WTC11 (cell line): ENCODE data around the gene TMEM167A. TPM values are rescaled to one million over a fixed set of nuclear protein-coding genes. Genes with fewer than 3 reads are reported as not detected.

ENCODE experiments used
- ATAC-seq: fragments of 200-7000 bp; cut with Tn5 transposase; 2 replicates; pipeline ENCODE4 v1.10.0; 2021; ENCODE audit warnings: mild to moderate bottlenecking, moderate library complexity
- CTCF ChIA-PET: fragments of 300-600 bp; sonication (Branson Sonifier 250); formaldehyde crosslinking; loops from one replicate; lab custom pipeline; 2021; ENCODE audit warnings: antibody characterized with exemption; lab: Charles Lee
- POLR2A ChIA-PET: fragments of 350-600 bp; sonication (Branson Sonifier 250); formaldehyde crosslinking; loops from one replicate; lab custom pipeline; 2021; ENCODE audit warnings: antibody characterized with exemption; lab: Charles Lee
- DNase-seq: peaks from one replicate; pipeline ENCODE4 v3.0.0; 2021; ENCODE audit warnings: low spot score
- H3K27ac Mint-ChIP-seq: 2 replicates; pipeline ENCODE4 v1.8.0; 2021; ENCODE audit warnings: mixed read lengths
- H3K27me3 Mint-ChIP-seq: 2 replicates; pipeline ENCODE4 v1.8.0; 2021; ENCODE audit warnings: low read depth, mild to moderate bottlenecking, moderate library complexity, mixed read lengths
- H3K36me3 Mint-ChIP-seq: 2 replicates; pipeline ENCODE4 v1.8.0; 2021; ENCODE audit warnings: mixed read lengths
- H3K4me1 Mint-ChIP-seq: 2 replicates; pipeline ENCODE4 v1.8.0; 2022; ENCODE audit warnings: mixed read lengths
- H3K4me3 Mint-ChIP-seq: 2 replicates; pipeline ENCODE4 v1.8.0; 2021; ENCODE audit warnings: mild to moderate bottlenecking, moderate library complexity, mixed read lengths
- H3K9me3 Mint-ChIP-seq: 2 replicates; pipeline ENCODE4 v1.8.0; 2021; ENCODE audit warnings: mixed read lengths
- CREM ChIP-seq: sonication (generic); formaldehyde crosslinking; IDR thresholded peaks from 2 replicates; pipeline ENCODE4 v1.8.1; 2022; ENCODE audit warnings: mild to moderate bottlenecking, missing genetic modification reagents, moderate library complexity
- GABPB1 ChIP-seq: sonication (generic); formaldehyde crosslinking; IDR thresholded peaks from 2 replicates; pipeline ENCODE4 v1.8.1; 2023; ENCODE audit warnings: mild to moderate bottlenecking, missing genetic modification reagents
- JUN ChIP-seq: sonication (generic); formaldehyde crosslinking; IDR thresholded peaks from 2 replicates; pipeline ENCODE4 v1.8.0; 2023; ENCODE audit warnings: mild to moderate bottlenecking, missing genetic modification reagents
- KAT7 ChIP-seq: sonication (generic); formaldehyde crosslinking; IDR thresholded peaks from 2 replicates; pipeline ENCODE4 v1.8.1; 2023; ENCODE audit warnings: missing genetic modification reagents, mild to moderate bottlenecking, borderline replicate concordance
- OVOL2 ChIP-seq: fragments of 250-450 bp; sonication (Bioruptor Pico); IDR thresholded peaks from 2 replicates; pipeline ENCODE4 v1.9.0; 2021; ENCODE audit warnings: mild to moderate bottlenecking, borderline replicate concordance
- total RNA-seq: library from RNA; stranded (reverse); gene quantifications from 3 replicates; pipeline ENCODE4 v1.2.3, GENCODE V29; 2021
- TF ChIP-seq, protein P1 (sequence below): sonication (generic); formaldehyde crosslinking; IDR thresholded peaks from 2 replicates; pipeline ENCODE4 v1.8.1; 2023; ENCODE audit warnings: mild to moderate bottlenecking, missing genetic modification reagents, moderate library complexity
- TF ChIP-seq, protein P2 (sequence below): sonication (generic); formaldehyde crosslinking; IDR thresholded peaks from 2 replicates; pipeline ENCODE4 v1.8.1; 2022; ENCODE audit warnings: mild to moderate bottlenecking, missing genetic modification reagents, moderate library complexity, borderline replicate concordance
- TF ChIP-seq, protein P3 (sequence below): sonication (generic); formaldehyde crosslinking; IDR thresholded peaks from 2 replicates; pipeline ENCODE4 v1.8.0; 2022; ENCODE audit warnings: mild to moderate bottlenecking, missing genetic modification reagents
- TF ChIP-seq, protein P4 (sequence below): sonication (generic); formaldehyde crosslinking; IDR thresholded peaks from 2 replicates; pipeline ENCODE4 v1.8.0; 2023; ENCODE audit warnings: mild to moderate bottlenecking, missing genetic modification reagents
- TF ChIP-seq, protein P5 (sequence below): sonication (generic); formaldehyde crosslinking; IDR thresholded peaks from 2 replicates; pipeline ENCODE4 v1.8.1; 2022; ENCODE audit warnings: low read depth, missing genetic modification reagents, borderline replicate concordance

The TMEM167A gene
- total RNA-seq, 1 experiment from 2014 or later = 165 TPM

DNA sequence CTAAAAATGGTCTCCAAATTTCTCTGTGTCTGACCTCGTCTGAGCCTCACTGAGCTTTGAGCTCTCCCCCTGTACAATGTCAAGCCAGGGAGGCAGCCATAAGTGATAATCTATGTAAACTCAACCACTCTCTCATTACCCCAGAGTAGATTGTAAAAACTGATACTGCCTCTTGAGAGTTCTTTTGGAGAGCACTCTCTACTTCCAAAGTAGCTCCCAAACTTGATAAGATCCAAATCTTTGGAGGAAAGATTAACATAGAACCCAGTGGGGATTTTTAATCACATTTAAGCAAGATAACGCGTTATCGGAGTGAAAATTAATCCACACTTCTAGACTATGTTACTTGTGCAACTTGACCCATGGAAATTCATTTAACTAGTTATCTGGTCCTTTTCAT is 54.9 kb downstream of the TMEM167A start:
- Mint-ChIP-seq H3K4me1 (peaks cover 57% of the 10 kb centered on the region), H3K27me3 (no peaks in the 10 kb centered on the region), H3K4me3 (no peak overlapping the region), H3K9me3 (peaks cover 10% of the 10 kb centered on the region), H3K36me3 (peaks cover 4% of the 10 kb centered on the region), H3K27ac (no peak overlapping the region)
- DNase-seq (no peak), ATAC-seq (no peak)
- TF ChIP-seq CREM (CRISPR knock-in tag) = no peak
- ChIA-PET CTCF (no interaction called here), POLR2A (no interaction called here)

DNA sequence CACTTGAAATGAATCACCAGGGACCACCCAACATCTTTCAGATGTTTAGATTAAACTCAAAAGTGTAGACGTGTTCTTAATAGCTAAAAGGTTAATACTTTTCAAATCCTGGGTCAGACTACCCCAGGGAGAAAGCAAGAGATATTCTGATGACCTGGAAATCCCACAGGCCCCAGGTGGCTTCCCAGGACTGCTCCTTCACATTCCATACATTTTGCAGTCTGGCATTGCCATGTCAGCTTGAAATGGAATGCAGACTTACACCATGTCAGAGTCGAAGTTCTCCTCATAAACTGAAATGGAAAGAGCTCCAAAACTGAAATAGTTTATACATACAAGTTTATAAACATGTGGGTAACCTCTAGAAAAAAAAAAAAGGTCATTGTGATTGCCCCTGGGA is 61.5 kb downstream of the TMEM167A start:
- CTCF ChIA-PET = interaction anchor here (0.7 kb wide), 1 partner anchor 10 kb away, joined by 3 read pairs; no protein-coding TSS in a partner anchor
- POLR2A ChIA-PET = interaction anchor here (0.7 kb wide), 1 partner anchor 506 kb away, joined by 3 read pairs; no protein-coding TSS in a partner anchor
- peaks cover 42% of the 10 kb centered on the region for H3K9me3 Mint-ChIP-seq
- H3K27me3 Mint-ChIP-seq = no peaks in the 10 kb centered on the region
- TF ChIP-seq, protein P1, sequence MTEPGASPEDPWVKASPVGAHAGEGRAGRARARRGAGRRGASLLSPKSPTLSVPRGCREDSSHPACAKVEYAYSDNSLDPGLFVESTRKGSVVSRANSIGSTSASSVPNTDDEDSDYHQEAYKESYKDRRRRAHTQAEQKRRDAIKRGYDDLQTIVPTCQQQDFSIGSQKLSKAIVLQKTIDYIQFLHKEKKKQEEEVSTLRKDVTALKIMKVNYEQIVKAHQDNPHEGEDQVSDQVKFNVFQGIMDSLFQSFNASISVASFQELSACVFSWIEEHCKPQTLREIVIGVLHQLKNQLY (CRISPR knock-in tag) = no peak
- no peak for TF ChIP-seq OVOL2 (CRISPR knock-in tag)
- no peak for TF ChIP-seq KAT7
- ATAC-seq (peak; percentile 89), DNase-seq (peak; percentile 32)
- no peak overlapping the region for H3K27ac Mint-ChIP-seq
- H3K4me3 Mint-ChIP-seq = no peak overlapping the region
- H3K36me3 Mint-ChIP-seq = peaks cover 14% of the 10 kb centered on the region
- H3K4me1 Mint-ChIP-seq = peaks cover 27% of the 10 kb centered on the region

DNA sequence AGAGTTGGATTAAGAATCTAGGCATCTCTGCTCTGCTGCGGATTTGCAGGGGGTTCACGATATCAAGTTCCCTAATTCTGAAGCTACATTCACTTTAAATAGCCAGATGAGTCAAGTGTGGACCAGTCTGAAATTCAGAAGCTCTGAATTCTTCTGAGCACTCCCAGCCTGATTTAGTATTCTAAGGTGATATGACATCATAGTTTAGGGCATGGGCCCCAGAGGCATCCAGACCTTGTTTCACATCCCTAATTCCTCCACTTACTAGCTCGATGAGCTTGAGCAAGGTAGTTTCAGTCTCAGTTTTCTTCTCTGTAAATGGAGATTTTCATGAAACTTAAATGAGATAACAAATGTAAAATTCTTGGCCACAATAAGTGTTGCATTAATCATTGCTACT is 65.2 kb downstream of the TMEM167A start:
- no peaks in the 10 kb centered on the region for H3K27me3 Mint-ChIP-seq
- ATAC-seq (no peak), DNase-seq (no peak)
- H3K36me3 Mint-ChIP-seq = peaks cover 10% of the 10 kb centered on the region; the same call in 1 of the 2 replicates
- H3K4me3 Mint-ChIP-seq = no peak overlapping the region
- no peak overlapping the region for H3K27ac Mint-ChIP-seq
- H3K4me1 Mint-ChIP-seq = peaks cover 32% of the 10 kb centered on the region
- TF ChIP-seq, protein P2, sequence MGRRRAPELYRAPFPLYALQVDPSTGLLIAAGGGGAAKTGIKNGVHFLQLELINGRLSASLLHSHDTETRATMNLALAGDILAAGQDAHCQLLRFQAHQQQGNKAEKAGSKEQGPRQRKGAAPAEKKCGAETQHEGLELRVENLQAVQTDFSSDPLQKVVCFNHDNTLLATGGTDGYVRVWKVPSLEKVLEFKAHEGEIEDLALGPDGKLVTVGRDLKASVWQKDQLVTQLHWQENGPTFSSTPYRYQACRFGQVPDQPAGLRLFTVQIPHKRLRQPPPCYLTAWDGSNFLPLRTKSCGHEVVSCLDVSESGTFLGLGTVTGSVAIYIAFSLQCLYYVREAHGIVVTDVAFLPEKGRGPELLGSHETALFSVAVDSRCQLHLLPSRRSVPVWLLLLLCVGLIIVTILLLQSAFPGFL = no peak
- no peak for TF ChIP-seq JUN
- TF ChIP-seq, protein P3, sequence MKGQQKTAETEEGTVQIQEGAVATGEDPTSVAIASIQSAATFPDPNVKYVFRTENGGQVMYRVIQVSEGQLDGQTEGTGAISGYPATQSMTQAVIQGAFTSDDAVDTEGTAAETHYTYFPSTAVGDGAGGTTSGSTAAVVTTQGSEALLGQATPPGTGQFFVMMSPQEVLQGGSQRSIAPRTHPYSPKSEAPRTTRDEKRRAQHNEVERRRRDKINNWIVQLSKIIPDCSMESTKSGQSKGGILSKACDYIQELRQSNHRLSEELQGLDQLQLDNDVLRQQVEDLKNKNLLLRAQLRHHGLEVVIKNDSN = no peak
- TF ChIP-seq, protein P4, sequence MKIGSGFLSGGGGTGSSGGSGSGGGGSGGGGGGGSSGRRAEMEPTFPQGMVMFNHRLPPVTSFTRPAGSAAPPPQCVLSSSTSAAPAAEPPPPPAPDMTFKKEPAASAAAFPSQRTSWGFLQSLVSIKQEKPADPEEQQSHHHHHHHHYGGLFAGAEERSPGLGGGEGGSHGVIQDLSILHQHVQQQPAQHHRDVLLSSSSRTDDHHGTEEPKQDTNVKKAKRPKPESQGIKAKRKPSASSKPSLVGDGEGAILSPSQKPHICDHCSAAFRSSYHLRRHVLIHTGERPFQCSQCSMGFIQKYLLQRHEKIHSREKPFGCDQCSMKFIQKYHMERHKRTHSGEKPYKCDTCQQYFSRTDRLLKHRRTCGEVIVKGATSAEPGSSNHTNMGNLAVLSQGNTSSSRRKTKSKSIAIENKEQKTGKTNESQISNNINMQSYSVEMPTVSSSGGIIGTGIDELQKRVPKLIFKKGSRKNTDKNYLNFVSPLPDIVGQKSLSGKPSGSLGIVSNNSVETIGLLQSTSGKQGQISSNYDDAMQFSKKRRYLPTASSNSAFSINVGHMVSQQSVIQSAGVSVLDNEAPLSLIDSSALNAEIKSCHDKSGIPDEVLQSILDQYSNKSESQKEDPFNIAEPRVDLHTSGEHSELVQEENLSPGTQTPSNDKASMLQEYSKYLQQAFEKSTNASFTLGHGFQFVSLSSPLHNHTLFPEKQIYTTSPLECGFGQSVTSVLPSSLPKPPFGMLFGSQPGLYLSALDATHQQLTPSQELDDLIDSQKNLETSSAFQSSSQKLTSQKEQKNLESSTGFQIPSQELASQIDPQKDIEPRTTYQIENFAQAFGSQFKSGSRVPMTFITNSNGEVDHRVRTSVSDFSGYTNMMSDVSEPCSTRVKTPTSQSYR (CRISPR knock-in tag) = no peak
- TF ChIP-seq CREM (CRISPR knock-in tag) = no peak
- TF ChIP-seq, protein P5, sequence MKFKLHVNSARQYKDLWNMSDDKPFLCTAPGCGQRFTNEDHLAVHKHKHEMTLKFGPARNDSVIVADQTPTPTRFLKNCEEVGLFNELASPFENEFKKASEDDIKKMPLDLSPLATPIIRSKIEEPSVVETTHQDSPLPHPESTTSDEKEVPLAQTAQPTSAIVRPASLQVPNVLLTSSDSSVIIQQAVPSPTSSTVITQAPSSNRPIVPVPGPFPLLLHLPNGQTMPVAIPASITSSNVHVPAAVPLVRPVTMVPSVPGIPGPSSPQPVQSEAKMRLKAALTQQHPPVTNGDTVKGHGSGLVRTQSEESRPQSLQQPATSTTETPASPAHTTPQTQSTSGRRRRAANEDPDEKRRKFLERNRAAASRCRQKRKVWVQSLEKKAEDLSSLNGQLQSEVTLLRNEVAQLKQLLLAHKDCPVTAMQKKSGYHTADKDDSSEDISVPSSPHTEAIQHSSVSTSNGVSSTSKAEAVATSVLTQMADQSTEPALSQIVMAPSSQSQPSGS = no peak
- H3K9me3 Mint-ChIP-seq = peaks cover 28% of the 10 kb centered on the region
- ChIA-PET CTCF (no interaction called here), POLR2A (no interaction called here)

DNA sequence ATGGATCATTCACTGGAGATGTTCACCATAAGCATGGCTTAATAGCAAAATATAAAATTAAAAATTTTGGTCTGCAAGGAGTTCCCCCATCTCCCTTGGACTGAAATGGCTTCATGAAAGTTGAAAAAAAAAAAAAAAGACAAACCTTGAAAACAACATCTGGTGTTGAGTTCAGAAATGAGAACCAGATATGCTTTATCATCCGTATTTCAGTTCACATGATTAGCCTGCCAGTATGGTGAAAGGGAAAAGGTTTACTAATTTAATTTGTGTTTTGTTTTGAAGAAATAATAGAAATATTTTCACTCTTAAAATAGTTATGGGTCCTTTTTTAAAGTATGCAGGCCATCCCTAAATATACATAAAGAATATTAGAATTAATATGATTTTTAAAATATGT is 67.8 kb downstream of the TMEM167A start:
- POLR2A ChIA-PET = no interaction called here

More for the DNA sequence above, 67.8 kb downstream of the TMEM167A start:
- TF ChIP-seq JUN (no peak), GABPB1 (no peak)
- TF ChIP-seq, protein P4 (CRISPR knock-in tag) = no peak
- DNase-seq = no peak
- H3K9me3 Mint-ChIP-seq = peaks cover 26% of the 10 kb centered on the region
- peaks cover 40% of the 10 kb centered on the region for H3K4me1 Mint-ChIP-seq
- CTCF ChIA-PET = no interaction called here
- no peak overlapping the region for H3K27ac Mint-ChIP-seq
- ATAC-seq = no peak
- no peak overlapping the region for H3K4me3 Mint-ChIP-seq
- peaks cover 10% of the 10 kb centered on the region; the same call in 1 of the 2 replicates for H3K36me3 Mint-ChIP-seq
- no peaks in the 10 kb centered on the region for H3K27me3 Mint-ChIP-seq
